HG03520 (cell line): ENCODE data around the gene NHS.
A peak's percentile ranks its signal among the peaks of the same experiment; 100 is the strongest.

Experiments used
- ATAC-seq: cut with Tn5 transposase; IDR thresholded peaks from one replicate; pipeline ENCODE4 v1.9.1; 2021; ENCODE audit warnings: mild to moderate bottlenecking, moderate library complexity; ENCODE audit not compliant: unreplicated experiment

The NHS gene

DNA sequence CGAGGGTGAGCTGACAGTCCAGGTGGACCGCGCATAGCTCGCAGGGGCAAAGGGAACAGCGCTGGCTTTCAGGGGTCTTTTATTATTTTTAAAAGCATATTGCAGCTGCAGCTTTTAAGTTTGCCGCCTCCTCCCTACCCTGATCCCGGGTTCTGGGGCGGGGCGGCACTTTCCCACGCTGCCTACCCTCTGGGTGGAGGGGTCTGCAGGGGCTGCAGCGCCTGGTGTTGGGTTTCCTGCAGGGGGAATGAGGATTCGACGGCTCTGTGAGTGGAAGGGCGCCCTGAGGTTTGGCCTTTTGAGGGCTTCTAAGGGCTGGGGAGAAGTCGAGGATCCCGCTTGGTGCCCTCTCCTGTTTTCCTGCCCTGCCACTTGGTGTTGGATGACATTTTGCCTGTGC, 281.6 kb downstream of the NHS start:
- no peak for ATAC-seq

DNA sequence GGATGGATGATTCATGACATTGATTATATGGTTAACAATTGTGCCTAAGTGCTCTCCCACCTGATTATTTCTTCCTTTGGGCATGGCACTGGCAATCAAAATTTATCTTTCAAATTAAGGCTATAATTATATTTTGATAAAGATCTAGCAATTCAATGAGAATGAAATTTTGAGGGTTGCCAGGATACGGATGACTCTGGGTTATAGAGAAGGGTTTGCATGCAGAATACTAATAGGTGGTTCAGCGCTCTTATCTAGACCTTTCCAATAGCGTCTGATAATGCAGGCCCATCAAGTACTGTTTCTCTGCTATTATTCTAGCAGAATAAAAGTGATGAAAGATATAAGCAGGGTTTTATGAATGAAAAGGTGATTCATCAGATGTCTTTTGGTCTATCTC, 287.4 kb downstream of the NHS start:
- no peak for ATAC-seq

DNA sequence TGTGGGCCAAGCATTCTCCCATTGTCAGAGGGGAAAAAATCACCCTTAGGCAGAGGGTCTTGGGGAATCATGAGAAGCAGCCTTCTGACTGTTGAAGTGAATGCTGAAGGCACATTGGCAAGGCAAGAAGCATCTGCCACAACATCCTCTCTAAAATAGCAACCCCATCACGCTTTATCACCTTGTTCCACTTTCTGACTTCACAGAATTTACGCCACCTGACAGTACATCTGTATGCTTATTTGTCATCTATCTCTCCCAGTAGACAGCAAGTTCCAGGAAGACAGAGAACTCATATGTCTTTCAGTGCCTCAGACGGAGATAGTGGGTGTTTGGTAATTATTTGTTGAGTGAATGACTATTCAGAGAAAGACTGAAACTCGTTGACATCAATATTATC, 293.9 kb downstream of the NHS start:
- no peak for ATAC-seq

DNA sequence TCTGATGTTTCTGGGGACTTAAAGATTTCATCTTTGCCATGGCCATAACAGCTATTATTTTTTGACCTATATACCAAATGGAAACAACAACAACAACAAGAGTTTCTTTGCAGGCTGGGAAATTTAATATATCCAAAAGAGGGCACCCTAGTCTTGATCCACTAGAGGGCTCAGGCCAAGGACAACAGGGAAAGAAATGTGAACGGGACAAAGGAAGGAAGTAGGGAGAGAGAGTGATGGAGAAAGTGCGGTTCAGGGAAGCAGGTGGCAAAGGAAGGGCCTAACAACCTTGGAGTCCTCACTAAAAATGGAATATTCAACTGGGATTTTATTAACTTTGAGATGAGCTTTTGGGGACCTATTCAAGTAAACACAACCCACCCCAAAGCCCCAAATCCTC, 294.5 kb downstream of the NHS start:
- no peak for ATAC-seq

DNA sequence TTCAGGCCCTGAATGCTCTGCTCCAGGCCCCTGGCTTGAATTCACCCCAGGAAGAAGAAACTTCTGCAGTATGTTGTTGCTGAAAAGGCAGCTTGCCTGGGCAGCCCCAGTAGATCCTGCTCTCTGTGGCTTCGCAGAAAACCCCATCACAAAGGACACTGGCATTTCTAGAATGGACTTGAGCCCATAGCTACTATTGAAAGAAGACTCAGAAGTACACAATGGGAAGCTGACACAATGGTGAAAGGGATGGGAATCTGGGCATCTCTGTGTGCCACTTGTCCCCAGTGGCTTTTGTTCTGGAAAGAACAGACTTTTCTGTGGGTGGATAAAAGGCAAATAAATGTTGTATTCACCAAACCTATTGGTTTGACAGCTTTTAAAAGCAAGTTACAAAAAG, 294.9 kb downstream of the NHS start:
- no peak for ATAC-seq

DNA sequence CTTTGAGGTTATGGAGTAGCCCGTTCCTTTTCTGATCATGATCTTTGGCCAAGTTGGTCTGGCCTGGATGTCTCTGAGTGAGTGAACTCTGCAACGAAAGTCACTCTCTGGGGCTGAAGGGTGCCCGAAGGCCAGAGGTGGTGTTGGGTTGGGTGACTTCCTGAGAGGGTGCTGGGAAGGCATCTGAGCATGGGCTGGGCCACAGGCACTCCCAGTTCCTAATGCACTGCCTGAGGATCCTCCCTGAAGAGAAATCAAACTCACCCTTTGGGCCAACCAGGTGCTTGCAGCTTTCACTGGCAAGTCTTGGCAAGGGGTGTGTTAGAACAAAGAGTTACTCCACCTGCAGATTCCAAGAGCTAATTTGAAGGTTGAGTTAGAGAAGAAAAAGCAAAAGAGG, 295.9 kb downstream of the NHS start:
- ATAC-seq, result no peak

DNA sequence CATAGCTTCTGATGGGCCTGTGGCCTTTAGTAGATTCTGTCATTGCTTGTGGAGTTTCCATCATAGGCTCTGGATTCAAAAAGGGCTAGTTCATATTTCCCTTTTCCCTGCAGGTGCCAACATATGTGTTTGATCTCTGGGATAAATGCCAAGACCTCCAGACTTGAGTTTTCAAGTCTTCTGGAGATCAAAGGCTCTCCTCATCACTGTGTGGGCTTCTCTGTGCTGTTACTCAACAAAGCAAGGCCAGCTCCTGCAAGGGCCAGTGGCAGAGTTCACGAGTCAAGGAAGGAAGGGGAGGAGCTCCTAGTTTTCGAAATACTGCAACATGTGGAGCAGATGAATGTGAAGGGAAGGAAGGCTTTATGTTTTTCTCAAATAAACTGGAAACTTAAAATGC, 299.6 kb downstream of the NHS start:
- no peak for ATAC-seq

DNA sequence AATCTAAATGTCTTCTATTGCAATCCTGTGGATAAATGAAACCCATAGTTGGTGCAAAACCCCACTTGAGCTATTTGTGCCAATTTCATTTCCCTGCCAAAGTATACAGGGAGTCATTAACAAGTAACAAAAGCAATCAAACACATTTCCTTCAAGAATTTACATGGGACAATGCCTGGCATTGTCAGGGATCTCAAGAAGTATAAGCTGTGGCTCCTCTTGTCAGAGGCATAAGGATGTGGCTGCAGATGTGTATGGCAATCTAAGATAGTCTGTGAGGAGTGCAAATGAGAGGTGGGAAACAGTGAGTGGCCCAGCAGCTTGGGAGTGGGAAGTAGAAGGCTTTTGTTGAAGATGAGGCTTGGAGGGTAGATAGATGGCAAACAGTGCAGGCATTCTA, 304.3 kb downstream of the NHS start:
- ATAC-seq, result no peak

DNA sequence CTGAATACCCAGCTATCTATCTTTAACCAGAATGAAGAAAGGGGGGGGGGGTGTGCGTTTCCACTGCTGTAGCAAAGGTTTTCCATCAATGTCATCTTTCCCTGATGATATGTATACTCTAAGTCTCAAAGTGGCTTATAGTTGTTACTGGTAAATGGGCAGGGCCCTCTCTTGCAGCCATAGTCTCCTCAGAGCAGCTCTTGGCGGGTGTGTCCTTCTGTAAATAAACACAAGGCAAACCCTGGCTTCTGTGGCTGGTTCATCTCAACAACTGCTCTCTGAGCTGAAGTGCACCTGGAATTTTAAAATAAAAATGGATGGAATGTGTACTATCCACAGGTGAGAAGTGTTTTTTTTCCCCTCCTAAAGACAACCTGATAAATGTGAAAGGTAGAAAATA, 304.8 kb downstream of the NHS start:
- no peak for ATAC-seq

DNA sequence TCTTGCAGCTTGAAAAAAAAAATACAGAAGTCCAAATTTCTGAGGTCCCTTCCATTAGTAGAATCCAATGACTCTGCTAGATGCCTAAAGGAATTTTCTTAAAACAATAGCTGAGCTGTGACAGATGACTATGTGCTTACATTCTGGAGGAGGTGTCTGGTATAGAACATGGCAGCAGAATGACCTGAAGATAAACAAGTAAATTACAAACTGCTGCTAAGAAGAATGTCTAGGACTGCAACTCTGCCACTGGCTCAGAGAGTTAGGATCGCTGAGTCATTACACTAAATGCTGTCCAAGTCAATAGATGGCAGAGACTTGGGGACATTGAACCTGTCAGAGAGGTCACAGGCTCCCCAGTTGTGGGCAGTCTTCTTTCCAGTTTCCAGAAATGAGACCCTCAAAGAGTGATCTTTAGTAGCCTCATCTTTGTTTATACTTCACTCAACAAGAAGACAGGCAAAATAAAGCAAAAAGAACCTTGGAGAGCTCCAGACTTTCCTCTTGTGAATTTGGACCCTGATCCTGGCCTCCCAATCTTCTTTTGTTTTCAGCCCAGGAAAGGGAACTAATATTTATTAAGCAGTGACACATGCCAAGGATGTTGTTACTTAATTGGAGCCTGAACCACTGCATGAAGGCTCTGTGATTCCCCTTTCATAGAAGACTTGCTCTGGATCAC, 305.9 kb downstream of the NHS start:
- ATAC-seq, result no peak

DNA sequence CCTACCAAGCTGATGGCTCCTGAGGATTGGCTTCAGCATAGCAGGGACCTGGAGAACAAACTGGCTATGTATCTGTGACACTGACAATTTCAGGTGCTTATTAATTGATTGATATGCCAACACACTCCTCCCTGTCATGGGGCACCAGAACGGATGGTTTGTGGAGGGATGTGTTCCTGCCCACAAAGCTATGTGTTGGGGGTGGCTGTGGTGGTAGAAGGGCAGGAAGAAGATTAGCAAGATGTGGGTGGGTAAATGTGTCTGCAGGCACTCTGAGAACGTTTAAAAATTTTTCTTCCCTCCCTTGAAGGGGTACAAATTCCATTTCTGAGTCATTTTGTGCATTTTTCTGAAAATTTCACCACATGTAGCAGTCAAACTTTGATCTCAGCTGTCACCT, 307.3 kb downstream of the NHS start:
- ATAC-seq, result no peak

DNA sequence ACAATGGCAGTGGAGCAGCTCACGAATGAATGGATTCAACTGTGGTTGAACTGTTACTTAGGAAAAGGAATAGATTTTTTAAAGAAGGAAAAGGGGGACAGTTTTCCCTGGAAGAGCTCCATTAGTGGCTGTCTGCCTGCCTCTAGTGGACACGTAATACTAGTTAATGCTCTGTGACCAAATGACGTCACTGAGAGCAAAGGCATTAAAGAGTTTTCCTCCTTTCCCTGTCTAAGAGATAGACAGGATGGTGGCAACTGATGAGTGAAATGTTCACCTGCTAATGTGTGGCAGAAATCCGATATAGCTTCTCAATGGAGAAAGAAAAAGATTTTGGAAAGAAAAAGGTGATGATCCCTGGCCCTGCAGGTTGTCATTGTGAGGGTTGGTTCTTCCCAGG, 310.0 kb downstream of the NHS start:
- no peak for ATAC-seq

DNA sequence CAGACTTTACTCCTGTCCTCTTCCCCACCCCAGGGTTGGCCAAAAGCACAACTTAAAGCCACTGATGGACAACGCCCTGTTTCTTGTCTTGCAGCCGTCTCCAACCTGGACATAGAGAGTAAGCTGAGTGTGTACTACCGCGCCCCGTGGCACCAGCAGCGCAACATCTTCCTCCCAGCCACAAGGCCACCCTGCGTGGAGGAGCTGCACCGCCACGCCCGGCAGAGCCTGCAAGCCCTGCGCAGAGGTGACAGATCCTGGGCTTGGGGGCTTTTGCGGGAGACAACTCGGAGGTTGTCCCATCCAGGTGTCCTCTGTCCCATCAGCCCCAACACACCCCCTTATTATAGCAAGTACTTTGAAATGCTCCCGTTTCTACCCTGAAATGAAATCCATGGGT, 312.6 kb downstream of the NHS start:
- no peak for ATAC-seq

DNA sequence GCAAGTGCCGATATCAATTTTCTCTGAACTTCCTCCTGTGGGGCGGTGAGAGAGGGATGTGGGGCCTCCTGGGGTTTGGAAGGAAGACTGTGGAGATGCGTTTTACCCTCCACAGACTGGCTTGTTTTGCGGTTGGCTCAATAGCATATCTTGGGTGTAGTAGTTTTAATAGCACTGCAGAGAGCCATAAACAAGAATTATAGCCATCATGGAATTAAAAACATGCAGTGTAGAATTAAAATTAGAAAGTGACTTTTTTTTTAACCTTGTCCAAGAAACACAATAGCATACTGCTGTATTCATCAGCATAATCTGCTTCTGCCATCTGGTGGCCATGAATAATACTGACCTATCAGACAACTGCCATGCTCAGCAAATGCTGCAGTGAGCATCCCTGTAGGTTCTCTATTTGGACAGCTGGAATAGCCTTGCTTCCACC, 315.0 kb downstream of the NHS start:
- ATAC-seq, result no peak

DNA sequence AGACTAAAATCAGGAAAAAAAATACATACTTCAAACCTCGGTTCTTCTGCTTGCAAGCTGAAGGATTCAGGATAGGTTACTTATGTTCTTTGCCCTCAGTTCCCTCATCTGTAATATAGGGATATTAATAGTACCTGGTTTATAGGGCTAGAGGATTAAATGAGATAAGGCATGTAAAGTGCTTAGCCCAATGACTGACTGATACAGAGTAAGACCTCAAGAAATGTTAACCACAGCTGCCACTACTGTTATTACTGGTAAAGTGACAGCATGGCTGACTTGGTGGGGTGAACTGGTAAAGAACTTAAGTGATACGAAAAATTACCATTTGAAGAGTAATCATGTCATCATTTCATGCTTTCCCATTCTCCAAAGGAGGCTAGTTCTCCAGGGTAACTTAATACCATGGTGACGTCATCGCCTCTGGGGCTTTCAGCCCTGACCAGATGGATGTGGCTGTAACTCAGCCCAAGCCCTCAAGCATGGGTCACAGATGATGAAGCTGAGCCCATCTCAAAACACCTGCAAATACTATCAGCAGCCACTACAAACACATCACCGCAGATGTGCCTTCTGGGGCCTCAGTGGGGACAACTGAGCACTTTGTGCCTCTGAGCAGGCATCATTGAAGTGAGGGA, 317.8 kb downstream of the NHS start:
- ATAC-seq, result peak; percentile 70

DNA sequence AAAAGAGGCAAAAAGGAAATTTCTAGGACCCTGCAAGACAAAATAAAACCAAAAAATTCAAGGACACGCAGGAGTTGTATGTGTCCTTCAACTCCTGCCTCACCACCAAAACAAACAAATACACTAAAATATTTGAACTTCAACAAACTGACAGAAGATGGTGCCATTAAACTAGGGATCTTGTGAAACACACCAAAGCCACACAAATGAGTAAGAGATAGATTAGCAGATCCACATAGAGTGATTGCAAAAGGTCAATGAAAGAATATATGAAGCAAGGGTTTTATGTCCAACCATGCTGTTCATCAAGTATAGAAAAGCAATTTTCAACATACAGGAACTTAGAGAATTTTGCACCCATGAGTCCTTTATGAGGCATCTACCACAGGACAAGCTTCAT, 322.2 kb downstream of the NHS start:
- no peak for ATAC-seq

DNA sequence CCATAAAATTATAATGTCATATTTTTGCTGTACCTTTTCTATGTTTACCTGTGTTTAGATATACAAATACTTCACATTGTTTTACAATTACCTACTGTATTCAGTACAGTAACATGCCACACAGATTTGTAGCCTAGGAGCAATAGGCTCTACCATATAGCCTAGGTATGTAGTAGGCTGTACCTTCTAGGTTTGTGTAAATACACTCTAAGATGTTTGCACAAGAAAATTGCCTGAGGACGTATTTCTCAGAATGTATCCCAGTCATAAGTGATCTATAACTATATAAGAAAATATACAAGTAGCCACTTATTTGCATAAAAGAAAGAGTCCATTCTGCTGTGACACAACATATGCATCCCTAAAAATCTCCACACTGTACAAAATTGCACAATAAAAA, 326.0 kb downstream of the NHS start:
- ATAC-seq, result no peak

DNA sequence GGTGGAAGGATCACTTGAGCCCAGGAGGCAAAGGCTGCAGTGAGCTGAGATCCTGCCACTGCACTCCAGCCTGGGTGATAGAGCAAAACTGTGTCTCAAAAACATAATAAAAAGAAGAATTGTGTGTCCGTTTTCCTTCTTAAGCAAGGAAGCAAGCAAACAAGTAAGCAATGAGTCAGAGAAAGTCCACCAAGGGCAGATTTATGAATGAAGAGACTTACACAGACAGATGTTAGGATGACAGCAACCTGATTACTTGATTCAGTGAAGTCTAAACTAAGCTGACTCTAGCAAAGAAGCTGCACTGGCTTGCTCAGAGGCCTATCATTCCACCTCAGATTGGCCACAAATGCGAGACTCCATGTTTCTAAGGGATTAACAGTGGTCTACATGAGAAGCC, 328.2 kb downstream of the NHS start:
- ATAC-seq, result no peak

DNA sequence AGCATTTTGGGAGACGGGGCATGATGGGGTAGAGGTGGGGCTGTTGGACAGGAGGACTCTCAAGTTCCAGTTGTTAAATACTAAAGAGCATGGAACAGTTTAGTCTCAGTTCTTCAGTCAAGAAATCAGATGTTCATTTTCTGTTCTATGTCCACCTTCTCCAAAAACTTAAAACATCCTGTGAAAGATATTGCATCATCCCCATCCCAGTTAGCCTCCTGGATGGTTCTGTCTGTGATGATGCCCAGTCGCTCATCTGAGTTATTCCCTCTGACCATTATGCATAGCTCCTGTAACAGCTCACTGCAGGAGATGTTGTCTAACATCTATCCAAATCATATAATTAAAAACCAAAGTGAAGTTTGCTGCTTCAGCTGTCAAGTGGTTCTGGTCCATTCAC, 330.2 kb downstream of the NHS start:
- ATAC-seq, result no peak

DNA sequence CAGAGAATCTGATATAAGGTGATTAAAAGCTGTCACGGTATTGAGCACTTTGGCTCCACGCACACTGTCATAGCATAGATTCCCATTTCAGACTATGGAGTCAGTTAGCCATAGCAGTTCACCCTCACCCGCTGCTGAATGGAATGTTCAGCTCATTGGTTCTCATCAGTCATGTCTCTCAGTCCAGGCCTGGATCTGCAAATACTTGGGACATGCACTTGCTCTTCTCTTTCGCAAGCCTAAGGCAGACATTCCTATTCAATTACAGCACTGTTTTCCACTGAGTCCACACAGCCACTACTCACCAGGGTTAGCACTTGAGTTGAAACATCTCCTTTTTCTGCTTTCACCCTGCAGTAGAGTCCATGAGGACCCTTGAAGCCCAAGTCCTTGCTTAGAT, 331.7 kb downstream of the NHS start:
- ATAC-seq, result no peak

DNA sequence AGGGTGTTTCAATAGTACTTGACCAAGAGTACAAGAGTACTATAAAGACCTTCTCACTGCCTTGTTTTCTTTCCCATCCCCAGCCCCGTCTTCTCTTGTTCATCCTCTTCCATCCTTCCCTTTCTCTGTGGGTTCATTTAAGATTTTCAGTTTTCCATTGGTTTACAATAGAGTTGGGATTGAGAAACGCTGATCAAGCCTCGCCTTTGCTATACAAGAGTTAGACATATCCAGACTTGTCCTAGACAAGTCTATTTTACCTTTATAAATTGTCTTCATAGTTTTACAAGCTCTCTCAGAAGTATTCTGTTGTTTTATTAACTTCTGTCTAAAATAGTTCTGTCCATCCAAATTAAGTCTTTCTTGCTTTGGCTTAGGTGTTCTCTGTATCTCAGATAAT, 332.7 kb downstream of the NHS start:
- ATAC-seq, result no peak

DNA sequence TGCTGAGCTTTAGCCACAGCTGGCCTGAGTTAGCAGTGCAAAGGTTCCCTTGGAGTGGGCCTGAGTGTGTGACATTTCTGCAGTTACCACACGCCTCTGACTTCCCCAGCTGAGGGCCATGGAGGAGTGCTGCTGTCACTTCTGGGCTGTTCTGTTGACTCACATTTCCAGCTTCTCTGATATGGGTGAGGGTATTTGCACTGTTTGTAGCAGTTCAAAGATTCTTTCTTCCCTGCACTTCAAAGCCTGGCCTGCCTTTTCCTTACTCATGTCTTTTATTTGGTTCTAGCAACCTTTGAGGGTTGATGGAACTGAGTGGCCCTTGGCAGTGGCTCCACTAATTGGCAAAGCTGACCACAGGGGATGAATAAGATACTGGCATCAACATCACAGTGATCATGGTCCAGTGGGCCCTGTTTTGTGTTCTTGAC, 335.9 kb downstream of the NHS start:
- ATAC-seq, result no peak

DNA sequence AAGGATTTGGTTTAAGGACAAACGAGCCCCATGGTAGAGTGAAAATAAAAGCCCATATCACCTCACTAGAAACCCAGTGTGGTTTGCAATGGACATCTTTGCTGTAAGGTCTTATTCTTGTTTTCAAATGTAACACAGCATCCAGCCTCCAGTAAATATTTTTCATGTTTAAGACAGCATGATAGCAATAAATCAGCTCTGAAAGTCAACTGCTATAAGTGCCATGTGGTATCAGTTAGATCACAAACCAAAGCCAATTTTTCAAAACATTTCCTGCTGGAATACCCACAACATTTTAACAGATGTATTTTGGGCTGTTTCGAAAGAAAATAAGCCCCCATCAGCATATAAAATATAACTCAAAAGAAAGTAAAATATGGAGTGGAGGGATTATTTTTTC, 338.3 kb downstream of the NHS start:
- ATAC-seq, result no peak
